ENCODE measurements around the gene C5orf15. TPM values are rescaled to one million over a fixed set of nuclear protein-coding genes. Genes with fewer than 3 reads are reported as not detected.

Gene C5orf15
- total RNA-seq, 1 experiment from 2014 or later = 63.2 TPM

DNA sequence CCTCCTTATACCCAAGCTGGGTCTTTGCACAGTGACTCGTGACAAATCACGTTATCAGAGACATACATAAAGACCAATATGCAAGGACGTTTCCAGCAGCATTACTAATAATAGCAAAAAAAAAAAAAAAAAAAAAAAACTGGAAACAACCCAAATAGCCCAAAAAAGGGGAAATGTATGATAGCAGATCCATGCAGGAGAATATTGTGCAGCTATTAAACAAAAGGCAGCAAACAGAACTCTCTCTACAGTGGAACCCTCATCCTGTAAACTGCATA, 37.7 kb downstream of the C5orf15 start:
- Histone ChIP-seq H3K36me3 (ENCODE audit: control insufficient read depth, insufficient read depth, low read length) (no peaks in the 10 kb centered on the region), H3K9me3 (ENCODE audit: control insufficient read depth, insufficient read depth, low read depth, low read length) (no peaks in the 10 kb centered on the region), H3K27ac (ENCODE audit: low read length) (no peak overlapping the region), H3K4me1 (ENCODE audit: control insufficient read depth, insufficient read depth, low read length) (no peaks in the 10 kb centered on the region; the same call in 1 of the 2 replicates), H3K4me3 (ENCODE audit: low read depth in 2 of 2, low read length in 2 of 2) (no peak overlapping the region), H3K27me3 (ENCODE audit: control insufficient read depth, insufficient read depth, low read length) (no peaks in the 10 kb centered on the region)
- intact Hi-C loops (cut with micrococcal nuclease; ENCODE audit: unreplicated experiment) (no loop called here), in situ Hi-C loops (cut with HindIII; ENCODE audit: low pct_unique_long_range_greater_than_20kb, low sequenced_read_pairs) (no loop called here)
- CTCF ChIA-PET = no interaction called here
- no peak for DNase-seq (ENCODE audit: low read depth, low spot score)
- no peak for ATAC-seq
- TF ChIP-seq, protein P1, sequence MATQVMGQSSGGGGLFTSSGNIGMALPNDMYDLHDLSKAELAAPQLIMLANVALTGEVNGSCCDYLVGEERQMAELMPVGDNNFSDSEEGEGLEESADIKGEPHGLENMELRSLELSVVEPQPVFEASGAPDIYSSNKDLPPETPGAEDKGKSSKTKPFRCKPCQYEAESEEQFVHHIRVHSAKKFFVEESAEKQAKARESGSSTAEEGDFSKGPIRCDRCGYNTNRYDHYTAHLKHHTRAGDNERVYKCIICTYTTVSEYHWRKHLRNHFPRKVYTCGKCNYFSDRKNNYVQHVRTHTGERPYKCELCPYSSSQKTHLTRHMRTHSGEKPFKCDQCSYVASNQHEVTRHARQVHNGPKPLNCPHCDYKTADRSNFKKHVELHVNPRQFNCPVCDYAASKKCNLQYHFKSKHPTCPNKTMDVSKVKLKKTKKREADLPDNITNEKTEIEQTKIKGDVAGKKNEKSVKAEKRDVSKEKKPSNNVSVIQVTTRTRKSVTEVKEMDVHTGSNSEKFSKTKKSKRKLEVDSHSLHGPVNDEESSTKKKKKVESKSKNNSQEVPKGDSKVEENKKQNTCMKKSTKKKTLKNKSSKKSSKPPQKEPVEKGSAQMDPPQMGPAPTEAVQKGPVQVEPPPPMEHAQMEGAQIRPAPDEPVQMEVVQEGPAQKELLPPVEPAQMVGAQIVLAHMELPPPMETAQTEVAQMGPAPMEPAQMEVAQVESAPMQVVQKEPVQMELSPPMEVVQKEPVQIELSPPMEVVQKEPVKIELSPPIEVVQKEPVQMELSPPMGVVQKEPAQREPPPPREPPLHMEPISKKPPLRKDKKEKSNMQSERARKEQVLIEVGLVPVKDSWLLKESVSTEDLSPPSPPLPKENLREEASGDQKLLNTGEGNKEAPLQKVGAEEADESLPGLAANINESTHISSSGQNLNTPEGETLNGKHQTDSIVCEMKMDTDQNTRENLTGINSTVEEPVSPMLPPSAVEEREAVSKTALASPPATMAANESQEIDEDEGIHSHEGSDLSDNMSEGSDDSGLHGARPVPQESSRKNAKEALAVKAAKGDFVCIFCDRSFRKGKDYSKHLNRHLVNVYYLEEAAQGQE (IDR thresholded peaks at IDR 0.05; ENCODE audit: insufficient read depth in 1 of 2, low read depth in 2 of 2, low read length in 1 of 2) = no peak
- TF ChIP-seq POLR2AphosphoS5 (IDR thresholded peaks at IDR 0.05; ENCODE audit: low read depth, low read length) (no peak), CTCF (IDR thresholded peaks at IDR 0.05) (no peak), TCF7L2 (IDR thresholded peaks at IDR 0.05; ENCODE audit: low read depth, low read length) (no peak), SIN3A (IDR thresholded peaks at IDR 0.05; ENCODE audit: borderline replicate concordance, insufficient read depth, low read depth, low read length) (no peak)
- POLR2A ChIA-PET = no interaction called here
- no TSS peak for BruUV-seq (replicated peaks)

DNA sequence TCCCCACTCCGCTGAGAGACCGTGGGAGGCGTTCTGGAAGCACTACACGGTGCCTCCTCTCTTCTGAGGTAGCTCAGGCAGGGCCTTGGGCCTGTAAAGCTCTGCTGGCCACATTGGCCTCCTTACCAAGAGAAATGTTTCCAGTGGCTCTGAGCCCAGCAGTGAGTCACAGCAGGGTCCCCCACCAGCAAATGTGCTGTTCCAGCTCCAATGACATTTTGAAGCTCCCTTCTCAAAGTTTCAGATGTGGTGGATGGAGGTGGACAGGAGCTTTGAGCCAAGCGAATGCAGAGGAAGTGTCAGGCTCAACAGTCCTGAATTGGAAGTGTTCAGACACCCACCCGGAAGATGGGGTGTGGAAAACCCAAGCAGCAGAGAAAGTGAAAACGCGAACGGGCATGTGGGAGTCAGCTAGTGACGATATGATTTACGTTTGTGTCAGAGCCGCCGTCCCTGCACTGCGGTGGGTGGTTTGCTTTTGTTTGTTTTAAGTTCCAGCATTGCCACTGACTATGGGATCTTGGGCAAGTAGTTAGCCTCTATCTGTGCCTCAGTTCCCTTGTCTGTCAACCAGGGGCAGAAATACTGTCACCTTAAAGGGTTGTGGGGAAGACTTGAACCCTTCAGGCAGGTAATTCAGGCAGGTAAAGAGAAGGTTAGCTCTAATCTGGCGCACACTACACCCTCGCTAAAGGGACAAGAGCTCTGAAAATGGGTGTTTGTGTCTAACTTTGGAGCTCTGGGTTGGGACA, 38.2 kb downstream of the C5orf15 start:
- no peak for DNase-seq (ENCODE audit: low read depth, low spot score)

More for the DNA sequence above, 38.2 kb downstream of the C5orf15 start:
- no peak for ATAC-seq
- intact Hi-C loops (cut with micrococcal nuclease; ENCODE audit: unreplicated experiment) (no loop called here), in situ Hi-C loops (cut with HindIII; ENCODE audit: low pct_unique_long_range_greater_than_20kb, low sequenced_read_pairs) (no loop called here)
- TF ChIP-seq TCF7L2 (IDR thresholded peaks at IDR 0.05; ENCODE audit: low read depth, low read length) = no peak
- TF ChIP-seq, protein P1 (IDR thresholded peaks at IDR 0.05; ENCODE audit: insufficient read depth in 1 of 2, low read depth in 2 of 2, low read length in 1 of 2) = no peak
- POLR2A ChIA-PET = no interaction called here
- no peaks in the 10 kb centered on the region; the same call in 1 of the 2 replicates for H3K4me1 ChIP-seq (ENCODE audit: control insufficient read depth, insufficient read depth, low read length)
- H3K36me3 ChIP-seq (ENCODE audit: control insufficient read depth, insufficient read depth, low read length) = no peaks in the 10 kb centered on the region
- H3K4me3 ChIP-seq (ENCODE audit: low read depth in 2 of 2, low read length in 2 of 2) = no peak overlapping the region
- BruUV-seq (replicated peaks) = no TSS peak
- H3K27ac ChIP-seq (ENCODE audit: low read length) = no peak overlapping the region
- CTCF ChIA-PET = no interaction called here
- no peaks in the 10 kb centered on the region for H3K27me3 ChIP-seq (ENCODE audit: control insufficient read depth, insufficient read depth, low read length)
- no peaks in the 10 kb centered on the region for H3K9me3 ChIP-seq (ENCODE audit: control insufficient read depth, insufficient read depth, low read depth, low read length)
